Activated CD8-positive, alpha-beta memory T cell treated with anti-CD3 and anti-CD28 coated beads for 24 hours (primary cell): Measurements from ENCODE around the gene TTC16.
"Not testable (repeated sequence)": the region's sequence is repeated elsewhere in the genome, so short reads cannot be mapped to it uniquely, and the experiment has no call there.

Experiments
- DNase-seq: peaks from one replicate; pipeline ENCODE4 v3.0.0-alpha.2; 2020

TTC16 gene

GRCh38 chr9:127746959-127747569 lies 31.2 kb downstream of the TTC16 start:
- DNase-seq = no peak

DNA sequence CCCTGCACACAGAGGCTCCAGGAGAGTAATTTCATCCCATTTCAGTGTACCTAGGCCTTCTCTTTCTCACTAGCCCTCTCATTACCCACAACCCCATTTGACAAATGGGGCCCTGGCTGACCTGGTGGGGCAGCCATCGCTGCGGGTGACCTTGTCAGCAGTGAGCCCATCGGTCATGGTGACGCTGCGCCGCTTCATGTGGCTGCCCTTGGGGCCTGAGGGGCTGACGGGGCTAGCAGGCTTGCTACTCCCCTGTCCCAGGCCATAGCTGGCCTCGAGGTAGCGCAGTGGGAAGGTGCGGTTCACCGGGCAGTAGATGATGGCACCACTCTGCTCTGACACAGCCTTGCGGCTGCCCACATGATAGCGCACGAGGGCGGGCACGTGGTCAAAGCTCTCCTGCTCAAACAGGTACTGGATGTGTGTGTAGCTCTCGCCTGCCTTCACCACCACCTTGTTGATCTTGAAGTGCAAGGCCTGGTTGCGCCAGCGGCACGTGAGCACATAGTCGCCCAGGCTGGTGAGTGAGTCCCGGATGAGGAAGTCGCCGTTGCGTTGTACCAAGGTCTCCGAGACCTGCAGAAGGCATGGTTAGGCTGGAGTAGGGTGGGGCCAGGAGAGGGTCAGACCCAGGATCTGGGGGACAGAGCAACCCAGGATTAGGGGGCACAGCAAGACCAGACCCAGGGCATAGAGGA lies 33.4 kb downstream of the TTC16 start:
- no peak for DNase-seq

GRCh38 chr9:127751269-127752054 lies 35.6 kb downstream of the TTC16 start:
- DNase-seq = no peak

- DNase-seq = no peak
Measured at GRCh38 chr9:127753148-127753547, 37.3 kb downstream of the TTC16 start.

- no peak for DNase-seq
Measured at GRCh38 chr9:127753622-127754021, 37.7 kb downstream of the TTC16 start.

DNA sequence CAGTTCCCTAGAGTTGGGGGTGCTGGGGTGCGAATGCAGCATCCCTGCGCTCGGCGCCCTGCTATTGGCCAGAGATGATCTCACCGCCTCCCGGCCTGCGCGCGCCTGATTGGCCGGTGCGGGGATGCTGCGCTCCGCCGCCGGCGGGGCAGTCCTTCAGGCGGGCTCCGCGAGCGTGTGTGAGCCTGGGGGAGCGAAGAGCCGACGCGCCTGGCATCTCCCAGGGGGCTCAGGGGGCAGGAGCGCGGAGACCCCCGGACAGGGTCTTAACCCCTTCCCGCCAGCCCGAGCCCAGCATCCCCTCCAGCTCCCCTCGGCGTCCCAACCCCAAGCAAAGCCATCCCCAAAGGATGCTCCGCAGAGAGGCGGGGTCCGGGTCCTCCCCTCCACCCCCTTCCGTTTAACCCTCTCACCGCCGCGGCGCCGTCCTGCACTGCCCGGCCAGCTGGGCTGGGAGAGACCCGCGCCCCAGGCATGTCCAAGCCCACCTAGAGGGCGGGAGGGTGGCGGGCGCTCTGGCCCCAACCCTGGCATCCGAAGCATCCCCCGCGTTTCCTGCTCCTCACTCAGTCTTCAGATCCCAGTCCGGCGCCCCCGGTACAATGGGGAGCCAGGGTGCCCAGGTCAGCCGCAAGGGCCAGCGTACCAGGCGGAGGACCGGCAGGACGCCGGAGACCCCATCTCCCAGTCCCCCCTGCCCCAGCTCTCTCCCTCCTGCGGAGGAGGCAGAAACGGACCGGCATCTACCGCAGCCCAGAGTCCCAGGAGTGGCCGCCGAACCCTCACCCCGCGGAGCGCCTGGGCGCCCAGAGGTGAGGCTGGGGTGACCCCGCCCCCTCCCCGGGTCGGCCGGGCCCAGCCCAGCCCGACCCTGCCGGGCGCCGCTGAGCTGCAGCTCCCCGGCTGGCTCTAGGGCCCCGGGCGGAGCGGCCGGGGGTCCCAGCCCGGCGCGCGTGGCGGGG lies 38.5 kb downstream of the TTC16 start:
- DNase-seq = no peak

DNA sequence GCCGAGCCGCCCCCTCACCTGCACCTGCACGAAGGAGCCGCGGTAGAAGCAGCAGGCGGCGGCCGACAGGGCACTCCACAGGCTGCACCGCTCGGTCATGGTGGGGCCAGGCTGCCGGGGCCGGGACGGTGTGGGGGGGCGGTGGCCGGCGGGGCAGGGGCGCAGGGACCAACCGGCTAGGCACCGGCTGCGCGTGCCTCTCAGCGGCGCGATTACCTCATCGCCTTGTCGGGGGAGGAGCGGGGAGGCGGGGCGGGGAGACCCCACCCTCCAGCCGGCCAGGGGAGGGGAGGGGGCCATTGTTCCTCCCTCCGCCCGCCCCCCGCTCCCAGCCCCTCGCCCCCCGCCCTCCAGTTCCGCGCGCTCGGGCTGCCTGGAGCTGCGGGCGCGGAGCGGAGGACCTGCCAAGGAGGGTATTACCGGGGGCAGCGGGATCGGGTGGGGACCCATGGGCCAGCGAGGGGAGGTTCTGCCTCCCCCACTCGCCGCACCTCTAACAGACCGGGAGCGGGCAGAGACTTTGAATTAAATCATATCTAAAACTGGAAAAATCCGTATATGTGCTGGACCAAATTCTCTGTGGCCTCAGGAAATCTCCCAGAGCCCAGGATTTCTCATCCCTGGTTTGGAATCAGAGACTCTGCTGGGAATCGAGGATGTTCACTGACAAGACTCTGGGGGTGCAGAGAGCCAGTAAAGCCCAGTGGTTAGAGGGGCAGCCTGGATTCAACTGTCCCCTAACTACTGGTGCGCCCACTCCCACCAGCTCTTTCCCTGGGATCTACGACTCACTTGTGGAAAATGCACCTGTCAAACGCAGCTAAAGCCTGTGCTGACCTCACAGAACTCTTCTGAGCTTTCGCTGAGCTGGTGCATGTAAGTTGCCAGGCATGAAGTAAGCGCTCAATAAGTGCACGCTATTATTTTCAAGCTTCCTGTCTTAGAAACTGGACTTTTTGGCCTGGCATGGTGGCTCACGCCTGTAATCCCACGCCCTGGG lies 39.5 kb downstream of the TTC16 start:
- DNase-seq = no peak

DNA sequence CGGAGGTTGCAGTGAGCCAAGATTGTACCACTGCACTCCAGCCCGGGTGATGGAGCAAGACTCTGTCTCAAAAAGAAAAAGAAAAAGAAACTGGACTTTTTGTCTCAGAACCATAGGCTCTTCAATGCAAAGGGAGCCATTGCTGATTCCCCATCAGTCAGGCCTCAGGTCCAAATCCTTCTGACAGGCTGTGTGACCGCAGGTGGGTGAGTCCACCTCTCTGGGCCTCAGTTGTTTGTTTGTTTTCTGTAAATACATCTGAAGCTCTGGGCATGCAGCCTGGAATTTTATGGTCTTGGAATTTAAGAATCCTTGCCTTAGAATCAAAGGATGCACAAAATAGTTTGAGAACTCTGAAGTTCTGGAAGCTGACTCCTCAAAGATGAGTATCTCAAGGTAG lies 40.4 kb downstream of the TTC16 start:
- no peak for DNase-seq

DNA sequence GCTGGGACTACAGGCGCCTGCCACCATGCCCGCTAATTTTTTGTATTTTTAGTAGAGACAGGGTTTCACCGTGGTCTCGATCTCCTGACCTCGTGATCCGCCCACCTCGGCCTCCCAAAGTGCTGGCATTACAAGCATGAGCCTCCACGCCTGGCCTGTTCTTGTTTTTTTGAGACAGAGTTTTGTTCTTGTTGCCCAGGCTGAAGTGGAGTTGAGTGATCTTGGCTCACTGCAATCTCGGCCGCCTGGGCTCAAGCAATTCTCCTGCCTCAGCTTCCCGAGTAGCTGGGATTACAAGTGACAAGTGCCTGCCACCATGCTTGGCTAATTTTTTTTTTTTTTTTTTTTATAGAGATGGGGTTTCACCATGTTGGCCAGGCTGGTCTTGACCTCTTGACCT lies 40.9 kb downstream of the TTC16 start:
- not testable (repeated sequence) for DNase-seq

- no peak for DNase-seq
Measured at GRCh38 chr9:127758843-127759242, 43.0 kb downstream of the TTC16 start.

- no peak for DNase-seq
Measured at GRCh38 chr9:127761061-127761460, 45.2 kb downstream of the TTC16 start.

DNA sequence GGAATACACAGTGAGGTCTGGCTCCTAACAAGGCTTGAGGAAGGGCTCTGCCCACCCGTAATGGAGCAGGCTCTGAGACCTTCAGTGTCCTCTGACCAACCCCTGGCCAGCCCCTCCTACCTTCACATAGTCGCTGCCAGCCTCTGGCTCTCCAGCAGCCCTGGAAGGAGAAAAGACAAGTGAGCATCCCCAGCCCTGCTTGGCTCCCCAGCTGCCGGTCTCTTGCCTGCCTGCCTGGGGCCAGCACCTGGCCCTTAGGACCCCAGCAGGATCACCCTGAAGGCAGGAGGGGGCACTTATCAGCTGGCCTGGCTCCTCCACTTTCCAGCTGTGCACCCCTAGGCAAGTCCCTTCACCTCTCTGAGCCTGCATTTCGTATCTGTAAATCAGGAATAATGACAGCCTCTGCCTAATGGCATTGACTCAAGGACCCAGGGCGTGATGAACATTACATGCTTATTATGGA lies 45.6 kb downstream of the TTC16 start:
- DNase-seq = no peak

GRCh38 chr9:127762111-127762676 lies 46.3 kb downstream of the TTC16 start:
- no peak for DNase-seq

DNA sequence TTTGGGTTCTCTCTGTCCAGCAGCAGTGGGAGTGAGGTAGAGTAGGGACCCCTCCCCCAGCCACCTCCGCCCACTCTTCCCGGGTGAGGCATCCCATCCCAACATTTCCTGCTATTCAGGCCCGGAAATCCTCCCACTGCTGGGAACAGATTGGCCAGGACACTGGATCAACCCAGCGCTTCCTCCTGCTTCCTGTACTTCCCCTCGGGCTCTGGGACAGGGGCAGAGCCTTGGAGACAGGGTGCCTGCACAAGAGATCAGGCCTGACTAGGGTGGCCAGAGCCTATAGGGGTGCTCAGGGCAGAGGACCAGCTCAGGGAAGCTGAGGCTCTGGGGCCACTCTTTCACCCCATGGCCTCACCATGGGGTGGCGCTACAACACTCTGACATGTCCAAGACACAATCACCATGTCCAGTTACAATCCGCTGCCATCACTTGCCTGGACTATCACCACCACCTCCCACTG lies 48.1 kb downstream of the TTC16 start:
- peak; percentile 64 for DNase-seq

DNA sequence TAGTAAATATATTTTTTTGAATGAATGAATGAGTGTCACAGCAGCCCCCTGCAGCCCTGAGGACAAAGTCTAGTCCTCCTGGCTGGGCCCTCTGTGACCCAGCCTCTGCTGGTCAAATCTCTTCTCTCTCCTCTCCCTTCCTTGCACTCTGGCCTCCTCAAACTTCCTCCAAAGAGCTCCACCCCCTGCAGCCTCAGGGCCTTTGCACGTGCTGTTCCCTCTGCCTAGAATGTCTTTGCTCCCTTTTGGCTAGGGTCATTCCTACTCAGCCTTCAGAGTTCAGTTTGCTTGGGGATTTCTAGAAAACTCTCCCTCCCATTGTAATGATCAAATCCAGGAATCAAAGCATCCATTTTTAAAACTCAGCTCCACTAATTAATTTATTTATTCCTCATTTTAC lies 49.5 kb downstream of the TTC16 start:
- no peak for DNase-seq

DNA sequence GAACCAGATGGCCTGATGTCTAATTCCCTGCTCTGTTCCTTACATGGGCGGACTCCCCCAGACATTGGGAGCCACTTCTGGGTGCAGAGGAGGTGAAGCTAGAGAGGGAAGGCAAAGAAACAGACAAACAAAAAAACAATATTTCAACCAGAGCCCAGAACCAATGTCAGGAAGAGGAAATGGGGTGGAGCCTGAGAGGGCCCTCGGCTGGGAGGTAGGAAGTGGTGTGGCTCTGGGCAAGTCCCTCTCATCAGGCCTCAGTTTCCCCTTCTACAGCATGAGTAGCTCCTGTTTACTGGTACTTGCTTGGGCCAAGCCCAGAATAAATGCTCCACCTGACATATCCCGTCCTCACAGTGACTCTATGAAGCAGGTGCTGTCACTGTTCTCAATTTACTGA lies 51.5 kb downstream of the TTC16 start:
- peak; percentile 63 for DNase-seq

- no peak for DNase-seq
Measured at GRCh38 chr9:127767909-127768331, 52.0 kb downstream of the TTC16 start.

DNA sequence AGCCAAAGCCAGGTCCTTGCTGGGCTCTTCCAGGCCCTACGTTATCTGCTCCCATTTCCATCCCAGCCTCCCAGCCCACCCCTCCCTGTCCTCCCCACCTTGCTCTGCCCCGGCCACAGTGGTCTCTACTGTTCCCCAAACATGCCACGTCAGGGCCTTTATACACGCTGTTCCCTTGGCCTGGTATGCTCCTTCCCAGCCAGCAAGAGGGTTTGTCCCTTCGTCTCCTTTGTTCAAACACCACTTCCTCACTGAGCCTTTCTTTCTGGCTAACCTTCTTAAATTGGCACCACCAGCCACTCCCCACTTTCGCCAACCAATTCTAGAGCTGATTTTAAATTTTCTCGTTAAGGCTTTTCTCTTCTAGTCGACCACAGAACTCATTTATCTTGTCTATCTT lies 52.8 kb downstream of the TTC16 start:
- DNase-seq = no peak

GRCh38 chr9:127769101-127769500 lies 53.2 kb downstream of the TTC16 start:
- no peak for DNase-seq

DNA sequence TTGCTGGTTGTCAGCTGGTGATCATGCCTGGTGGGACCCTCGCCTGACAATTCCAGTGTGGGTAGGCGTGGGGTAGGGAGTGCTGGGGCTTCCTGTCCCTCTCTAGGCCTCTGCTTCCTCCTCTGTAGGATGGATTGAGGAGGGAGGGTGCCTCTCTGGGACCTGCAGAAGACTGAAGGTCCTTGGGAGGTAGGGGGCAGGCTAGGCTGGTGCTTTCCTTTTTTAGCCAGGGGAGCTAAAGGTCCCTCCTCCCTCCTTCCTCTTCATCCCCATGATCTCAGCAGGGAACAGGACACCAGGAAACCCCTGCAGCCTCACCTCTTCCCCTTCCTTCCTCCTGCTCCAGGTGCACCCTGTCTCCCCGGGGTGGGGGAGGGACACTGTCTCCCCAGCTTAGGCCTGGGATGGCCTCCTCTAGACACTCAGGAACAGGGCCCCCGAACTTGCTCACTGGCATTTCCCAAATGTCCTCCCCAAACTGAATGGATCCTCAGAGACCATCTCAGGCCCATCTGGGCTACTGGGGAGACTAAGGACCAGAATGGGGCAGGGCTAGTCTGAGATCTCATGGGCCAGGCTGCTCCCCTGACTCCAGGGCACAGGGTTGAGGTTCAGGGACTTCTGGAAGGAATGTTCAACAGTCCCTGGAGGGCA lies 54.2 kb downstream of the TTC16 start:
- peak; percentile 64 for DNase-seq

GRCh38 chr9:127770583-127770904 lies 54.7 kb downstream of the TTC16 start:
- DNase-seq = no peak
